ENCODE data around the gene INSR.
"Not testable (repeated sequence)": the region's sequence is repeated elsewhere in the genome, so short reads cannot be mapped to it uniquely, and the experiment has no call there.

INSR gene

DNA sequence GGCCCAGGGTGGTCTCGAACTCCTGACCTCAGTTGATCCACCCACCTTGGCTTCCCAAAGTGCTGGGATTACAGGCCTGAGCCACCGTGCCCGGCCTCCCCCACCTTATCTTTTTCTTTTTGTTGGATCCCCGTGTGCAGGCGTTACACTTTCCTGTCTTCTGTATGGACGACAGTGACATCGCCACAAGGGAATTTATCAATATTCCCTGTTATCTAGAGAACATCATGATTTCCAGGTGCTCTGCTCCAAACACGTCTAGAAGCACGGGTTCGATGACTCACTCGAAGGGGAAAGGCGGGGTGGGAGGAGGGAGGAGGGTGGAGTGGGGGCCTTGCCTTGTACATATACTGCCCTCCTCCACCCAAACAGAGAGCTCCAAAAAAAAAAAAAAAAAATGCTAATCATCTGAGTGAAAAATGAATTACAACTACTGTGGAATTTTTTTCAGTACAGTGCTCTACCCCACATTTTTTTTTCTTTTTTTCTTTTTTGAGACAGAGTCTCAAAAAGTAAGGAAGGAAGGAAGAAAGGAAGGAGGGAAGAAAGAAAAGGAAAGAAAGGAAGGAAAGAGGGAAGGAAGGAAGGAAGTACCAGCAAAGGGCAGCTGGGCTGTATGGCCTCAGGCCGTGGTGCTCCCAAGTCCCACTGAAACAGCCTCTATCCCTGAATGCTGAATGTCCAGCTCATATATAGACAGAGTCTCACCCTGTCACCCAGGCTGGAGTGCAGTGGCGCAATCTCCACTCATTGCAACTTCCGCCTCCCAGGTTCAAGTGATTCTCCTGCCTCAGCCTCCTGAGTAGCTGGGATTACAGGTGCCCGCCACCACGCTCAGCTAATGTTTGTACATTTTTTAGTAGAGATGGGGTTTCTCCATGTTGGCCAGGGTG, 36.8 kb downstream of the INSR start:
- no peak for DNase-seq

- no peak for DNase-seq
These were observed 38.6 kb downstream of the INSR start for GRCh38 chr19:7255631-7256030.

GRCh38 chr19:7255119-7255518, 39.1 kb downstream of the INSR start:
- DNase-seq = no peak

- DNase-seq = no peak
These were observed 39.6 kb downstream of the INSR start for GRCh38 chr19:7254590-7254989.

GRCh38 chr19:7252364-7252763, 41.9 kb downstream of the INSR start:
- no peak for DNase-seq

- no peak for DNase-seq
These were observed 42.7 kb downstream of the INSR start for GRCh38 chr19:7251494-7251893.

DNA sequence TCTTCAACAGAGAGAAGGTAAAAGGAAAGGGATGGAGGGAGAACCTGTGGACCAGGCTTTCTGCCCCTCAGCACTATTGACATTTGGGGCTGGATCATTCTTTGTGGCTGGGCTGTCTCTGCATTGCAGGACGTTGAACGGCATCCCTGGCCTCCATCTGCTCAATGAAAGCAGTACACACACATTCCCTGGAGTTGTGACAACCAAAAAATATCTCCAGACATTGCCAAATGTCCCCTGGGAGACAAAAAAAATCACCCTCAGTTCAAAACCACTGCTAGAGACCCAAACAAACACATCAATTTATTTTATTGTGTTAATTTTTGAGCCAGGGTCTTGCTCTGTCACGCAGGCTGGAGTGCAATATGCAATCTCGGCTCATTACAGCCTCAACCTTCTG, 43.3 kb downstream of the INSR start:
- DNase-seq = no peak

GRCh38 chr19:7250057-7250596, 44.1 kb downstream of the INSR start:
- DNase-seq = no peak

DNA sequence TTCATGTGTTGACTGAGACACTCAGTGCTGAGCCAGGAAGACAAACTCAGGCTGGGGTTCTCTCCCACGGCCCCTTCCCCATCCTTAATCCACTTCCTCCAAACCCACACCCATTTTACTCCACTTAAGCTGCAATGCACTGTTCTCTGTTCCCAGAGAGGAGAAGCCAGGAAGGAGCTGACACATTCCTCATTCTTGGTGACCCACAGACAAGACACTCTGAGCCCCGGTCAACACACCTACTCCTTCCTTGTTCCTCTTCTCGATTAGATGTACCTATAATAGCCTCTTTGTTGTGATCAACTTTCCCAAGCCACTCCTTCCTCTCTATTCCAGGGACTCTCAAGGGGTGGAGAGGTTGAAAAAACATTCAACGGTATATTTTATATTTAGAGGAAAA, 47.1 kb downstream of the INSR start:
- no peak for DNase-seq

DNA sequence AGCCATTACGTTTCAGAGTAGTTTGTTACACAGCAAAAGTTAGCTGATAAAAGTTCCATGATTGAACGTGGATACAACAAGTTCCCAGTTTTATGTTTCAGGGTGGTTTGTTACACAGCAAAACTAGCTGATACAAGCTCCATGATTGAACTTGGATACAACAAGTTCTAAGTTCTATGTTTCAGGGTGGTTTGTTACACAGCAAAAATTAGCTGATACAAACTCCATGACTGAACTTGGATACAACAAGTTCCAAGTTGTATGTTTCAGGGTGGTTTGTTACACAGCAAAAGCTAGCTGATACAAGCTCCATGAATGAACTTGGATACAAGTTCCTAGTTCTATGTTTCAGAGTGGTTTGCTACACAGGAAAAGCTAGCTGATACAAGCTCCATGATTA, 47.6 kb downstream of the INSR start:
- no peak for DNase-seq

DNA sequence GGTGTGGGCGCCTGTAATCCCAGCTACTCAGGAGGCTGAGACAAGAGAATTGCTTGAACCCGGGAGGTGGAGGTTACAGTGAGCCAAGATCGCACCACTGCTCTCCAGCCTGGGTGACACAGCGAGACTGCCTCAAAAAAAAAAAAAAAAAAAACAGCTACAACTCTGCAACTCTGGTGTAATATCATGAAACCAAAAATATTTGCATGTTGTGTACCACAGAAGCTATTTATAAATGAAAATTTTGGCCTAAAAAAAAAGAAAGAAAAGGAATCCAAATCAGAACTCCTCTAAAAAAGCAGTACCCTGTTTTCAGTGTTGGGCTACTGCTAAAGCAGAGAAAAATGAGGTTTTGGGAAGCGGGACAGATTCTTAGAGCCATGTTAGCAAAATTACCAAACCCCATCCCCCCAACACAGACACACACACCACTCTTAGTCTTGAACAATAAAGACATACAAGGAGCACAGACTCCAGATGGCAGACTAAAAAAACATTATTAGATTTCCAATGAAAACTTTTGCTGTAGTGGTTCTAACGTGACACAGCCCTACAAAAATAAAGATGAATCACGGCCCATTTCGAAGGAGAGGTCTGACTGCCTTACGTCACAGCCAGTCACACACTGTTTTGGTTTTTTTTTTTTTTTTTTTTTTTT, 51.5 kb downstream of the INSR start:
- DNase-seq = no peak

- no peak for DNase-seq
These were observed 56.2 kb downstream of the INSR start for GRCh38 chr19:7238051-7238450.

GRCh38 chr19:7236153-7236552, 58.1 kb downstream of the INSR start:
- no peak for DNase-seq

GRCh38 chr19:7230826-7231225, 63.4 kb downstream of the INSR start:
- no peak for DNase-seq

- no peak for DNase-seq
These were observed 64.5 kb downstream of the INSR start for GRCh38 chr19:7229735-7230134.

DNA sequence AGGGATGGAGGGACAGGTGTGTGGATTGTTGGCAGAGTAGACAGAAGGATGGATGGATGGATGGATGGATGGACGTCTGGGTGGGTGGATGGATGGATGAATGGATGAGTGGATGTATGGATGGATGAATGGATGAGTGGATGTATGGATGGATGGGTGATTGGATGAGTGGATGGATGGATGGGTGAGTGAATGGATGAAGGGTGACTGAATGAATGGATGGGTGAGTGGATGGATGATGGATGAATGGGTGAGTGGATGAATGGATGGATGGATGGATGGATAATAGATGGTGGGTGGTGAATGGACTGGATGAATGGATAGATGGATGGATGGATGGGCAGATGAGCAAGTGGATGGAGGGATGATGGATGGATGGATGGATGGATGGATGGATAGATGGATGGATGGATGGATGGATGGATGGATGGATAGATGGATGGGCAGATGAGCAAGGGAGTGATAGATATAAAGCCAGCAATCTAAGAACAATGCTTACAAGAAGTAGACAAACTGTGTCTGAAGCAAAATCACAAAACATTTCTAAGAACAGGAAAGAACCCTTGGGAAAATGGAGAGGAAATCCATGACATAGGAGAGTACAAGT, 65.2 kb downstream of the INSR start:
- no peak for DNase-seq

DNA sequence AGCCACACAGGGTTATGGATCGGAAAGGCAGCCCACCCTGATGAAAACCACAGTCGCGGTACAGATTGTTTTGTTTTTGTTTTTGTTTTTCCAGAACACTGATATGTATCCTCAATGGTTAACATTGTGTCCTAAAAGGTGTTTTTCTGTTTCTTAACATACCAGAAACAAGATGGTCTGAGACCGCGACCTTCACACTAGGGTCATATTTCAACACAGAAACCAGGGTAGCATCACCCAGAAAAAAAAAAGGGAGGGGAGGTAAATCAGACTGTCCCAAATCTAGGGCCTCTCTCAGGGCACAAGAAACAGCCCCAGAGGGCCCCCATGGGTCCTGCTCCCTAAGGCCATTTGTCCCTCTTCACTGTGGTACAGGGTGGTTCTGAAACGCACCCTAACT, 66.5 kb downstream of the INSR start:
- DNase-seq = no peak

DNA sequence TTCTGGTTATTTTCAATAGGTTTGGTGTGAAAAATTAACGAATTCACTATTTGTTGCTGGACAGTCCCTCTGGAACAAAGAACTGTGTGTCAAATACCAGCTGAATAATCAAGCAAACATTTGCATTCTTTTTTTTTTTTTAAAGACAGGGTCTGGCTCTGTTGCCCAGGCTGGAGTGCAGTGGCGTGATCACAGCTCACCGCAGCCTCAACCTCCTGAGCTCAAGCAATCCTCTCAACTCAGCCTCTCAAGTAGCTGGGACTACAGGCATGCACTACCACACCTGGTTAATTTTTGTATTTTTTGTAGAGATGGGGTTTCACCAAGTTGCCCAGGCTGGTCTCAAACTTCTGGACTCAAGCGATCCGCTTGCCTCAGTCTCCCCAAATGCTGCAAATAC, 67.1 kb downstream of the INSR start:
- DNase-seq = not testable (repeated sequence)

DNA sequence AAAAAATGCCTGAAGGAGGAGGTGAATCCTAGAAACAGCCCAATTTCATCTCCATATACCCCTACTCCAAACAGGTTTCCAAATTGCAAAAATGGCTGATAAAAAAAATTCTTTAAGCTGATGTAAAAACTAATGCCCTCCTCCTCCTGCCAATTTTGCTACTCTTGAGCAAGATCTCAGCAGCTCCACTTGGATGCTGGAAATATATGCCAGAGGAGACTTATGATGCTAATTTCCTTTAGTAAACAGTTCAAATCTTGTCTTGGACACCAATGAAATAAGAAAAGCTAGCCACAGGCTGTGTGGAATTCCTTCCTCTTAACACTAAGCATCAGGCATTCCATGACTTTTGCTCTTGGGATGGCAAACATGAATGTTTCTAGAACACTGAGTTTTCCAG, 67.5 kb downstream of the INSR start:
- DNase-seq = no peak

DNA sequence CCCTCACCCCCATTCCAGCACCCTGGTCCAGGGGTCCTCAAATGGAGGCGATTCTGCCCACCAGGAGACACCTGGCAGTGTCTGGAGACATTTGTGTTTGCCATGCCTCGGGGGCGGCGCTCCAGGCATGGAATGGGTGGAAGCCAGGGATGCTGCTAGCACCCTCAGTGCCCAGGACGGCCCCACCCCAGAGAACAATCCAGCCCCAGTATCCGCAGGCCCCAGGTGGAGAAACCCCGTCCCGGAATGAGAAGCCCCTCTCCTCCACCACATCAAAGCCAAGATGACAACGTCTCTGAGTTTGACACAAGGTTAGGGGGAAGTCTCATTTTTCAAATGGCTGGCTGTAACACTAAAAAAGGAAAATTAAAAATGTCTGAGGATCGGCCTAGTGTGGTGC, 68.5 kb downstream of the INSR start:
- DNase-seq = no peak

- no peak for DNase-seq
These were observed 69.2 kb downstream of the INSR start for GRCh38 chr19:7224995-7225394.

DNA sequence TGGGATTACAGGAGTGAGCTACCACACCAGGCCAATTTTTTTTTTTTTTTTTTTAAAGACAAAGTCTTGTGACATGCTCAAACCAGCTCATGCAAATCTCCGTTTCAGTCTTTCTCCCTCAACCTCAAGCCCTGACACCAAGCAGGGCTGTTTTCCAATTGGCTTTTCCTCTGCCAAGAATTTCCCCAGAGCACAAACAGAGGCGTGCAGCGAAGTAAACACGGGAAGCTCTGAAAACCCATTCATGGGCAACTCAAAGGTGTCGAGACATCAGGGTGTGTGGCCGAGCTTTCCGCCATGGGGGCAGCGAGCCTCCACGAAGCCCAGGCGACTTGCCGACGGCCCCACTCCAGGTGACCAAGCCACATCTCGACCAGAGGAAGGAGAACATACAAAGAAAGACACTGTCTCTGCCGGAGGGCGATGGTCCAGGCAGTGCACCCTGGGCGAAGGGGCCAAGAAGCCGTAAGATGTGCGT, 70.0 kb downstream of the INSR start:
- DNase-seq = no peak

GRCh38 chr19:7223429-7223828, 70.8 kb downstream of the INSR start:
- DNase-seq = no peak

- no peak for DNase-seq
These were observed 75.2 kb downstream of the INSR start for GRCh38 chr19:7219056-7219455.

All from stimulated activated naive CD4-positive, alpha-beta T cell treated with Interleukin-2 at 50 U/mL for 16 hours (primary cell).